OCI-M1 (cell line): Measurements from ENCODE around the gene GCLC.

Experiments used
- DNase-seq: peaks from one replicate; lab custom pipeline; 2025; lab: John Stamatoyannopoulos, UW

Gene GCLC

DNA sequence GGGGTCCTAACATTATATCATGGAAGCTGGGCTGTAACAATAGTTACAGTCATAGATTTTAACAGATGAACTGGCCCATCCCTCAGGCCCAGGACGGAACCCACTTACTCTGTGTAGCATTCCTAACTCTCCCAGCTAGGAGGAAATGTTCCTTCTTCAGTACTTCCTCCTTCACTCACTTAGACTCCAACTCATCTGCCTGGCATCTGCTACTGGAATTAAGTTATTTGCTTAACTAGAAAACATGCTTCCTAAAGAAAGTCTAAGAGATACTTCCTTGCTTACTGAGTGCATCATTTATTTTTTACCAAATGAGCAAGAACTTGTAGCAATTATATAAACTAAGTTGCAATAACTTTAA lies 20.5 kb downstream of the GCLC start:
- DNase-seq: no peak

DNA sequence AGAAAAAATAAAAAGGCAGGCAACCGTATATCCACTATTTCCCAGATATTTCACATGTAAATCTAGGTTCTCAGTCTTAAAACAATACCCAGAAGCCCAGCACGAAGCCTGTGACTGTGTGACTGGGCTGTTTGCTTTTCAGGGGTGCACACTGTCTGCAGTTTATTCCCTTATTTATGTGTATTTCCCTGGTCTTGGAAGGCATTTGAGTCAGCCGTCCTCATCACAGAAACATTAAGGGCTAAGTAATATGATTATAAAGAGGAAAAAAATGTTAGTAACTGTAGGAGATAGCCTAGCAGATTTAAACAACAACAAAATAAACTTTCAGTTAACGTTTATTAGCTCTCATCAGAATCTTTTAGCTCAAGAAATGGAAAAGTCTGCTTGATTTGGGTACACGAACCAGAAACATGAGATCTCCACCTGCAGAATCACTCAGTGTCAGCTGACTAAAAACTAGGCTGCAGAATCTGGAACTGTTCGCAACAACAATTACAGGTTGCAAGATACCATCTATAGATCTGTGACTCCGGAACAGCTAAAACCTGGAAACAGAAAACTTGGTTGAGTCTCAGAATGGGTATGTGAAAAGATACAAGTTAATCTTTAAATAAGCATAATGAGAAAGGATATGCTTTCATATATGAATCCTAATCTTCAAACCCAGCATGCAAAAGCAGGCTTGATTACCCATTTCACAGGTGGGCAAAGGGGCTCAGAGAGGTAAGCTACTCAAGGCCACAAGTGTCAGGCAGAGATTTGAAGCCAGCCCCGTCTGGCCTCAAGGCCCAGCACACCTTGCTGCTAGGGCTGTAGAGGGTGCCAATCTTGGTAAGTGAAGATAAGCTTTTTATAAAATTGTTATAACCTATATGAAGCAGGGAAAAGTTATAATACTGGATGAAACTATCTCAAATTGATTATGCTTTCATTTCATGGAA lies 21.1 kb downstream of the GCLC start:
- DNase-seq: no peak

DNA sequence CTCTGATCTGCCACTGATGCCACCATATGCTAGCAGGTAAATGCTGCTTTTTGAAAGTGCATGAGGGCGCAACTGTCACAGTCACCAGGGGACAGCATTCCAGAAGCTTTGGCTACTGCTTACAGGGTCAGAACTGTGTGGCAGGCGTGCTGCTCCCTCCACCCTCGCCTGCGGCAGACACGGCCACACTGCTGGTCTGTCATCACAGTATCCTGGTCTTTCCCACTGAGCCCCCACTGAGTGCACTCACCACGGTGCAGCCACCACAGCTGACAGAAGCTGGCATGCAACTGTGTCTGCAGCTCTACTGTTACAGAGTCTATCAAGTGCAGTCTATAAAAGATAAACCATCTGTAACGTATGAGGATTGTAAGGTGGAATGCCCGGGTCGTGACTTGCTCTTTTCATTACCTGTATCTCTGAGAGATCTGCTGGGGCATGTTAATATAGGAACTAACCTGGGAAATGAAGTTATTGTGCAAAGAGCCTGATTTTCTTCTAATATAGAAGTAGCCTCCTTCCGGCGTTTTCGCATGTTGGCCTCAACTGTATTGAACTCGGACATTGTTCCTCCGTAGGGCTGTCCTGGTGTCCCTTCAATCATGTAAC lies 24.5 kb downstream of the GCLC start:
- DNase-seq: no peak

DNA sequence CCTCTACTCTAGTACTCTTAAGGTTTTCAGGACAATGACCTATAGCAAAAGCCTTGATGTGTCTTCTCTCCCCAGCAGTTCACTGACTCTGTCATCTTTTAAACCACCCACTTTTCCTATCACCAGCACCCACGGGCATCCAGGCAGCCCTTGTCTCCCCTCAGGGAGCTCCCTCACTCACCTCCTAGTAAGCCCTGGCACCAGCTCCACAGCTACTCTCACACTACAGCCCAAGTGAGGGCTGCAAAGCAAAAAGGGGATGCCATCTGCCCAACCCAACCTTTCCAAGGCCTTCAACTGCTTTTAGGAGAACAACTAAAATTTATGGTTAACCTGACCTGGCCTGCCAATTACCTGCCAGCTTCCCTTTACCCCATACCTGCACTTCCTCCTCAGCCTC lies 26.0 kb downstream of the GCLC start:
- no peak for DNase-seq

DNA sequence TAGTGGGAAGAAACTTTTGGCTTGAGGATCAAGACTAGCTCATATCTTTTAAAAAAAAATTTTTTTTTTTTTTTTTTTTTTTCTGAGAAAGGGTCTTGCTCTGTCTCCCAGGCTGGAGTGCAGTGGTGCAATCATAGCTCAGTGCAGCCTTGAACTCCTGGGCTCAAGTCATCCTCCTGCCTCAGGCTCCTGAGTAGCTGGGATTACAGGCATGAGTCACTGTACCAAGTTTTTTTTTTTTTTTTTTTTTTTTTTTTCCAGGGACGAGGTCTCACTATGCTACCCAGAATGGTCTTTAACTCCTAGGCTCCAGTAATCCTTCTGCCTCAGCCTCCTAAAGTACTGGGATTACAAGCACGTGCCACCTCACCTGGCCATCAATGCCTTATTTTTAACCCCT lies 27.9 kb downstream of the GCLC start:
- DNase-seq: no peak

DNA sequence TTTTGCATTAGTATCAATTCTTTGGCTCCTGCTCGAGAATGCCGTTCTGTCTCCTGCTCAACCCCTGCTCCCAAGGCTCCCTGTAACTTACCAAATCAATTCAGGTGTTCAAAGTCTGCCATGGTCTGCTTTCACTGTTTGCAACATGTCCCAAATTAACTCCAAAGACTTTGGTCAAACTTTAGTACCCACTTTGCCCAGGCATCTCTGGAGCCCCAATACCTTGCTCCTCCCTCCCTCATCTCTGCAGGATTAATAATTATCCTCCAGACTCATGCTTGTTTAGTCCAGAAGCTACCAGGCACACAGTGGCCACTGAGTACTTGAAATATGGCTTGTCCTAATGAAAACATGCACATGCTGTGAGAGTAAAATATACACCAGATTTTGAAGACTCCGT lies 30.2 kb downstream of the GCLC start:
- DNase-seq: no peak

DNA sequence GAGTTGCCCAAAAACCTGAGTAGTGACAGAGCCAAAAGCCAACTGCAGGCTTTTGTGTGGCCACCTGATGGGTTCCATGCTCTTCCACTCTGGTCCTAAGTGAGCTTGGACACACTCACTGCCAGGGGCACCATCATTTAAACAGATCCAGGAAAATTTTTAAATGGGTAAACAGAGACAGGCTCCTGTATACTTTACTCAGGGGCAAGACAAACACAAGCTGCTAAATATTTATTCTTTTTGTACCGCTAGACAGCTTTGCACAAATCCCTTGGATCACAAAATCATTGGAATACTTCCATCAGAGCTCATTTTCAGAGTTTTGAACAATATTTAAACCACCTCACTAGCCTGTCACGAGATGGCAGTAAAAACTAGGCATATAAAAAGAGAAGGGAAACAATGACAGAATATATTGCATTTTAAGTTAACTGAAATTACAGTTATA lies 31.4 kb downstream of the GCLC start:
- no peak for DNase-seq

DNA sequence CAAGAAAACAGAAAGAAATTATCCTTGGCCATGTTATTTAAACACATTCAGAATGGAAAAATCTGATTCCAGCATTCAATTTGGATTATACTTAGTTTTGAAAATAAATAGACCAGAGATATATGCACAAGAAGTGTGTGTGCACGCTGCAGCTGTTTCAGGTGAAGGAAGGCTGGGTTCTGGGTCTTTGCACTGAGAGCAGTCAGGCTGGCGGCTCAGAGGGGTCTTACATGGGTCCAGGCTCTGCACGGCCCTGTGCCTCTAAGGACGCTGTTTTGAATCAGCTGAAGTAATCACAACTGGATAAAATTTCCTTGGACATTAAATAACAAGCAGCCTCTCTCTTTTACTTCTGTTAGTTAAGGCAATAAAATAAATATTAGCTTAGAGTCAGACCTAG lies 31.8 kb downstream of the GCLC start:
- DNase-seq: no peak

DNA sequence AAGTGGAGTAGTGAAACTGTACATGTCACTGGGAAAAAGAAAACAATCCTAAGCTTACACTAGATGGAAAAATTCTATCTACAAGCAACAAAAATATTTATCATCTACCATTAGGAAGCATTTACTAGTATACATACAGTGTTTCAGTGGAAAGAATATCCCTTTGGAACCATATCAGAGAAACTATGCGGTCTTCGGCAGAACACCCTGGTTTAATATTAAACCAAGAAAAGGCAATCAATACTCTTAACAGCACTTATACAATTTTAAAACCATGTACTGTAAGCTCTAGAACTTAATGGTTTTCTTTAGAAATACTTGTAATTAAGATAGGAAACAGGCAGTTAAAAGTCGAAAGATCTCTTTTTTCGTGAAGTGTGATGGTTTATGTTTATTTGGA lies 32.3 kb downstream of the GCLC start:
- DNase-seq: no peak

DNA sequence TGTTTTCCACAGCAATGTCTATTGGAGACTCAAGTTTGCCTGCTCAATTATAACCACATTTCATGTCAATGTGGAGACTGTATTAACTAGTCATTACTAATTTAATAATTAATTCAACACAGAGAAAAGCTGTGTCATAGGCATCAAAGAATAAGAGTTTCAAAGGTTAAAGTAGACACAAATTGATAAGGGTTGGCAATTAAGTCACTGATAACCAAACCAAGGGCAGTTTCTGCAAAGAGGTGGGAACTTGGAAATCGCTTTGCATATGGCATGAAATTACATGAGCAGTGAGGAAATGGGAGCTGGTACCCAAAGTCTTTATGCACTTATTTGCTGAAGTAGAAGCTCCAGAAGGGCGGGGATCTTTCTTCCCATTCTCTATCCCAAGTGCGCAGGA lies 34.2 kb downstream of the GCLC start:
- no peak for DNase-seq

DNA sequence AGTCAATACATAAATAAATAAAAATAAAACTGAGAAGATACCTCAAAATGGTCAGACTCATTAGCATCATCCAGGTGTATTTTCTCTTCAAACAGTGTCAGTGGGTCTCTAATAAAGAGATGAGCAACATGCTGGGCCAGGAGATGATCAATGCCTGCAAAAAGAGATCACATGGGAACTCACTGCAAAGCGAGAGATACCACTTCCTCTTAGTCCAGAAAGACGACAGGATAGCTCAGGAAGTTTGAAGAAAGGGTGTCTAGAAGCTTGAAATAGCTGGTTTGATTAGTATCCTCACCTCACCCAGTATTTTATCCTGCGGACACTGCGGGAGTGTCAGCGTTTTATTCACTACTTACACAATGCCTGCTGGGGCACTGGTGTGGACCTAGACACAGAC lies 38.0 kb downstream of the GCLC start:
- DNase-seq: no peak

DNA sequence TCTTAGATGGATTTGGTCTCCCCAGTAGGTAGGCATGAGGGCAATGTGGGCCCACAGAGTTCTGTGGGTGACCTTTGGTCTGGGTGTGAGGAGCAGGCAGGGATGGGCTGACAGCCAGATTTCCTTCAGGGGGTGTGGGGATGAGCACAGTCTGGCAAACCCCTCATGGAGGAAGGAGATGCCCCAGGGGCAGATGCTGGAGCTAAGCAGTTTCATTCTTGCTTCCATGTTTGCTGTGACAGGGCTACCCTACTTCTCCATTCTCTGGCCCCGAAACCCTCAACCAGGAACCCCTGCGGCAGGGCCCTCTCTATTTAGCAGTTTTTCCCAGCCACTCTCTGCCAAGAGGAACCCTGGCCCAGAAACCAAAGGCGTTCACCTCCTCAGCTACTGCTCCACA lies 40.4 kb downstream of the GCLC start:
- no peak for DNase-seq

DNA sequence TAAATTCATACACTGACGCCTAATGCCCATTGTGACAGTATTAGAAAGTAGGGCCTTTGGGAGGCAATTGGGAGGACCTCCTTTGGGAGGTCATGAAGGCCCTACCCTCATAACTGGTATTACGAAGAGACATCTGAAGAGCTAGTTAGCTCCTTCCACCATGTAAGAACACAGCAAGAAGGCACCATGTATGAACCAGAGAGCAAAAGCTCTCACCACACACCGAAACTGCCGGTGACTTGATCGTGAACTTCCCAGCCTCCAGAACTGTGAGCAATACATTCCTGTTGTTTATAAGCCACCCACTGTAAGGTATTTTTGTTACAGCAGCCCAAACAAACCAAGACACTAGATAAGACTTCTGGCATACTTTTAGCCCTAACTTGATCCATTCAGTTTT lies 41.8 kb downstream of the GCLC start:
- no peak for DNase-seq

DNA sequence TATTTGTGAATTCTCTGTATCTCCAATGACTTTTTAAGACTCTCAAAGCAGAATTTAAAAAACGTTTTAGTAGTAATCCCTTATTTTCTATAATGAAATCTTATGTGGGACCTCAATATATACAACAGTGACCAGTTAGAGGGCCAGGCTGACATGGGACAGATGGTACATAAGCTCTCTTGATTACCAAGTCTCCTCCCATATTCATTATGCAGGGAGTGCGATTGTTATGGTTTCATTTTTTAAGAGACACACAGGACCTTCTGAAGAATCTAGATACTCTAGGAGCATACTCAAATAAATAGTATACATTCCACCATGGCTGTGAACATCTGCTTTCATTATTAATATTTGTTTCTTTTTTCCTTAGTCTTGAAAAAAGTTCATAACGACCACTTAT lies 43.5 kb downstream of the GCLC start:
- DNase-seq: no peak

DNA sequence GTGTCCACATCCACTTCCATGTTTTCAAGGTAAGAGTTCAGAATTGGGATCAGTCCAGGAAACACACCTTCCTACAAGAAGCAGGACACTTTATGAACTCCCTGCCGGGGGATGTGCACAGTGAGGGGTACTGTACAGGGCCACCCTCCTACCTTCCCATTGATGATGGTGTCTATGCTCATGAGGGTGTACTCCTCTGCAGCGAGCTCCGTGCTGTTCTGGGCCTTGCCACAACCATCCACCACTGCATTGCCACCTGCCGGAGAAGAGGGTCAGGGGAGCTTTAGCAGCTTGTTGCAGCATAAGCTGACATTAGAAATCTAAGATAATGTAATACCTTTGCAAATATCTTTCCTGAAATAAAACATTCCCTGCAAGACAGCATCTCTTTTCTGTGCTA lies 44.8 kb downstream of the GCLC start:
- DNase-seq: no peak

DNA sequence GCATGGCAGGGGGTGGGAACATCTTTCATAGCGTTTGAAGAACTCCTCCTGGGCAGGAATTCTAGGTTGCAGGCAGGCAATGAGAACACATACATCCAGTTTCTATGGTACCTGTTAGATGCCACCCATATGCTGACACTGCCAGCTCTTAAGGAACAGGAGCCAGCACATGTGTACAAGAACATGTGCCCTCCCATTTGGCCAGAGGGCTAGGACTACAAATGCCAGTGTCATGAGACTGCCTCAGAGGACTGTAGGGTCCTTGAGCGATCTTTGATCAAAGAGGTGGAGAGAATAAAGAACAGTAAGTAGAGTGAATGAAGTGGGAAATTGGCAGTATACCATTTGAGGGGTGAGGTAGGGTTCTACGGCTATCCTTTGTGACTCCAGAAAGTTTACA lies 45.8 kb downstream of the GCLC start:
- no peak for DNase-seq

DNA sequence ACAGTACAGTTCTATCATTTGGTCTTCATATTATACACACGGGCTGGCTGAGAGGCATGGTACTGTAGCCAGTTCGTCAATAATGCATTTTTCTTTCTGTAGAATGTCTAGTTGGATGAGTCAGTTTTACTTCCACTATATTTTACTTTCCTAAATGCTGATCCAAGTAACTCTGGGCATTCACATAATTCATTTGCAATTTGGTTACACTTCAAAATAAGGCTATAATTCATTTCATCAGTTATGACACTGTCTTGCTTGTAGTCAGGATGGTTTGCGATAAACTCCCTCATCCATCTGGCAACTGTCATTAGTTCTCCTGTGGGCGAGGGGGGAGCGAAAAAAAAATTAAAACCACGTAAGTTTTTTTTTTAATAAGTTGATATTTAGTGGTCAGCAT lies 46.3 kb downstream of the GCLC start:
- no peak for DNase-seq

DNA sequence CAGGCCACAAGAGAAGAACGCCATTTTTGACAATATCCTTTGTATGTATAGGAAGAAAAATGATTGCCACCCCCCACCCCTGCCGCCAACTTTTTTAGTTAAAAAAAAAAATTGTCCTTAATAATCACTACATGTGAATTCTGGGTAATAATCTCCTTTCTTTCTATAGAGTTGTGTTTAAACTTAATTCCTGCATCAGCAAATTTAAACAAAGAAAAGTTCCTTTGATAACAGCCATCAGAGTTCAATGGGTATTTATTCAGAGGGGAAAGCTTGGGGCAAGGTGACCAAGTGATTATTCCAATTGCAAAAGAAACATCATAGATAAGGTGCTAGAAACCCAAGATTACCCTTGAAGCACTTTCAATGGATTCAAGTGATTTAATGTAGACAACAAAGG lies 47.0 kb downstream of the GCLC start:
- no peak for DNase-seq

DNA sequence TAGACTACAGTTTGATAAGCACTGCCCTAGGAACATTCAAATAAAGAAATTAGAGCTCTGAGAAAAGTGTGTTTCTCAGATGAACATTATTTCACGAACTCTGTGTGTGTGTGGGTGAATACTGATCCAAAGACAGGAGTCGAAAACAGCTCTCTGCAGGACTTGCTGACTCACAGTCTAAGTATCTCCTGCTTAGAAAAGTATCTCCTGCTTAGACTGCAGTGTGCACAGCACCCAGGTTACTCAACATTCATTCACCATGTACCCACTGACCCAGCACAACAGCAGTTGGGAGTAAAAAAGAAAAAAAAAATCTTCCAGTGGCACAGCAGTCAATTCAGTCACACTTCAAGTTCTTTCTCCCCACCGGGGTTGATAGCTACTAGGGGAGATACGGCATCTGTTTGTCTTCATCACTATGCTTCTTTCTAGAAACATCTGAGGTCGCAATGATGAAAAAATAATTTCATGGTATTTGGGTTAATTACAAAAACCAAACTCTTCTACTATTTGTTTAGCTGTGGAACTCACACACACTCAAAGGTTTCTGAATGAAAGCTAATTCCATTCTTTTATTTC lies 48.0 kb downstream of the GCLC start:
- no peak for DNase-seq

DNA sequence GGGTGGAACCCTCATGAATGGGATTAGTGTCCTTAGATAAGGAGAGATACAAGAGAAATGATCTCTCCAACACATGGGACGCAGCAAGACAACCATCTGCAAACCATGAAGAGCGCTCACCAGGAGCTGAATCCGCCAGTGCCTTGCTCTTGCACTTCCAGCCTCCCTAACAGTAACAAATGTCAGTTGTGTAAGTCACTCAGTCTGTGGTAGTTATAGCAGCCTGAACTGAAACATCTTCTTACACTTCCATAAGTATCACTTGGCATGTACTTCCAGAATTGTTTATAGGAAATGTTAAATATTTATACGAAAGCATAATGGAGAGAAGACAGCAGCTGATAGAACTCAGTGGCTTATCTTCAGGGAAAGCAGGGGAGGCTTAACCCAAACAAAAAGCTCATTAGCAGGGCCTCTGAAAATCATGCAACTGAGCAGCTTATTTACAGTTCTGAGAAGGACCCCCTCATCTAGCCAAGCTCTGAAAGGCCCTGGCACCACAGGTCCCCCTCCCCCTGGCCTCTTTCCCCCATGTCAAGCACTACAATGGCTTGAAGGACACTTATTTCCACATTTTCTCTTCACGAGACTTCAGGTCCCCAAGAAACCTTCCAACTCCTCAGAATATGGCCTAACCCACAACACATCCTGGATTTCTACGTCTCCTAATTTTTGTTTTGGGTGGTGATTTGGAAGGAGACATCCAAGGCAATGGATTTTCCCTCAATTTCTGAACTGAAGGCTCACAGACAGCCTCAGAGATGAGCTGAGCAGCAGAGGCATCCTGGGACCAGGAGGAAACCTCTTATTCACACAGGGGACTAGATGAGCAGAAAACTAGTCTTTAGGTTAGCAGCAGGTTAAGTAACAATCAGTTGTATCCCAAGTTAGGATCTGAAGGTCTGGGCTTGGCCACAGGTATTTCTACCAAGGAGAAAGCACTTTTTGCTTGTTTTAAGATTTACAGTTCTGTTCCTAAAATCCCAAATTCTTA lies 49.1 kb downstream of the GCLC start:
- DNase-seq: no peak

DNA sequence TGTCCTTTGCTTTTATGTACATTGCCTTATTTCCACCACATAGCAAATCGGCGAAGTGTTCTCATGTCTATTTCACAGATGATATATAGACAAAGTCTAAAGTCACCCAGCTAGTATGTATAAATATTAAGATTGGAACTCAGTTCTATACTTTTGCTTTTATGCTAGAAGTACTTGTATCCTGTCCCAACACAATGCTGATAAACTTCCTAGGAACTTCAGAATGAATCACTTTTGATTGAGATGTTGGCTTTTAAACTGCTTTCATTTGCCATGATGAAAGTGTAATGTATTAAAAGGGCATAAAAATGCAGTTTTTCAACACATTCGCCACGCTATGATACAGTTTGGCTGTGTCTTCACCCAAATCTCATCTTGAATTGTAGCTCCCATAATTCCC lies 50.8 kb downstream of the GCLC start:
- DNase-seq: no peak

DNA sequence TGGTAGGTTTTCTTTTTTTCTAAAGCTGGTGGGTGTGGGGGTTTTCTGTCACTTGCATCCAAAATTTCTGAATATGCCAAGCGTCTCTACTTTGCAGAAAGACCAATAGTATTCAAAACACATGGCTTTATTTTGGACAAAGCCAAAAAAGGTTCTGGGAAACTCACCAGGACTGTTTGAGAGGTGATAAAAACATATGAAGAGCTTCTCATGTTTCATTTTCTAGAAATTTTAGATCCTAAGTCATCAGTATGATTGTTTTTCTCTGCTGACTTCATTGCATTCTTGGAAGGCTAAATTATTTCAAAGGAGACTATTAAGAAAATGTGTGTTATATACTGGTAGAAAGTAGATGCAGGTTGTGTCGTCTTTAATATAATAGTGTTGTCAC lies 51.3 kb downstream of the GCLC start:
- DNase-seq: no peak
